OCI-LY7 (cell line): ENCODE measurements around the gene NCKAP5L. TPM values are rescaled to one million over a fixed set of nuclear protein-coding genes. Genes with fewer than 3 reads are reported as not detected.
A peak's percentile ranks its signal among the peaks of the same experiment; 100 is the strongest.
"Not testable (repeated sequence)": the region's sequence is repeated elsewhere in the genome, so short reads cannot be mapped to it uniquely, and the experiment has no call there.

Experiments
- BruUV-seq: library from RNA; stranded (reverse); fragments of 400-500 nt; replicated peaks from 2 replicates; lab custom pipeline; 2021; lab: Mats Ljungman, UMichigan
- CTCF ChIA-PET: fragments of 300-600 bp; sonication (Branson Sonifier 250); formaldehyde crosslinking; loops from one replicate; lab custom pipeline; 2022; ENCODE audit warnings: antibody characterized with exemption; ENCODE audit not compliant: unreplicated experiment; lab: Charles Lee
- POLR2A ChIA-PET: fragments of 300-600 bp; sonication (Branson Sonifier 250); formaldehyde crosslinking; loops from one replicate; lab custom pipeline; 2022; ENCODE audit warnings: antibody characterized with exemption; lab: Charles Lee
- DNase-seq: peaks from one replicate; pipeline ENCODE4 v3.0.0-alpha.2; 2015; ENCODE audit warnings: low spot score
- H2AFZ ChIP-seq: fragments of 200-600 bp; sonication (generic), shearing (Covaris generic); 2 replicates; pipeline ENCODE4 v1.6.1; 2014; ENCODE audit warnings: mild to moderate bottlenecking, antibody characterized with exemption, low read length, moderate library complexity
- H3K27ac ChIP-seq: fragments of 200-600 bp; sonication (generic); 2 replicates; pipeline ENCODE4 v1.5.1; 2014; ENCODE audit warnings: mixed run types, low read depth, mild to moderate bottlenecking, moderate library complexity, low read length, inconsistent platforms; ENCODE audit not compliant: poor library complexity, severe bottlenecking
- H3K36me3 ChIP-seq: fragments of 200-600 bp; sonication (generic); 2 replicates; pipeline ENCODE4 v1.6.1; 2014; ENCODE audit warnings: mild to moderate bottlenecking, antibody characterized with exemption, low read length, moderate library complexity, mixed read lengths; ENCODE audit not compliant: insufficient read depth
- H3K4me1 ChIP-seq: fragments of 200-600 bp; sonication (generic); 2 replicates; pipeline ENCODE4 v1.5.1; 2014; ENCODE audit warnings: mild to moderate bottlenecking, low read length; ENCODE audit not compliant: insufficient read depth, poor library complexity, severe bottlenecking
- H3K4me2 ChIP-seq: fragments of 200-600 bp; sonication (generic); 2 replicates; pipeline ENCODE4 v1.6.1; 2014; ENCODE audit warnings: mild to moderate bottlenecking, low read length
- H3K4me3 ChIP-seq: fragments of 200-600 bp; sonication (generic); 2 replicates; pipeline ENCODE4 v1.5.1; 2014; ENCODE audit warnings: mild to moderate bottlenecking, low read depth, low read length; ENCODE audit not compliant: poor library complexity, severe bottlenecking
- H3K79me2 ChIP-seq: fragments of 200-600 bp; sonication (generic); 2 replicates; pipeline ENCODE4 v1.6.1; 2016; ENCODE audit warnings: low read depth, mild to moderate bottlenecking, low read length, moderate library complexity, mixed read lengths; ENCODE audit not compliant: insufficient read depth
- H3K9me2 ChIP-seq: fragments of 200-600 bp; sonication (generic); 2 replicates; pipeline ENCODE4 v1.6.1; 2016; ENCODE audit warnings: mild to moderate bottlenecking, low read length, mixed read lengths; ENCODE audit not compliant: insufficient read depth
- H3K9me3 ChIP-seq: fragments of 200-600 bp; sonication (generic); 2 replicates; pipeline ENCODE4 v1.6.1; 2014; ENCODE audit warnings: mild to moderate bottlenecking, mixed run types, low read length, mixed read lengths
- H4K20me1 ChIP-seq: fragments of 200-600 bp; sonication (generic); 2 replicates; pipeline ENCODE4 v1.6.1; 2014; ENCODE audit warnings: mild to moderate bottlenecking, antibody characterized with exemption, low read length, moderate library complexity, mixed read lengths; ENCODE audit not compliant: insufficient read depth
- CTCF ChIP-seq: fragments of 200-600 bp; sonication (generic); conservative IDR thresholded peaks from 2 replicates; pipeline ENCODE4 v1.5.1; 2014; ENCODE audit warnings: mild to moderate bottlenecking, antibody characterized with exemption, low read length, moderate library complexity, mixed read lengths
- EZH2phosphoT487 ChIP-seq: fragments of 200-600 bp; sonication (generic); IDR thresholded peaks from 2 replicates; pipeline ENCODE4 v1.6.1; 2018; ENCODE audit warnings: low read depth, borderline replicate concordance, mild to moderate bottlenecking, mixed run types, antibody characterized with exemption, low read length, moderate library complexity, mixed read lengths
- intact Hi-C: fragments of 100-400 bp; cut with micrococcal nuclease; formaldehyde crosslinking; loops from one replicate; pipeline ENCODE4 v1.10.0; 2022; ENCODE audit not compliant: unreplicated experiment
- total RNA-seq, 2 experiments: library from RNA; depleted of rRNA in 1 of 2; stranded (reverse); fragments of >200 nt in 1 of 2; shearing (Covaris generic) in 1 of 2; gene quantifications; 2 replicates each; pipeline ENCODE4 v1.2.3, GENCODE V29; 2014 to 2022

The NCKAP5L gene
- total RNA-seq, 2 experiments from 2014 or later = 4.6 to 12.2 TPM

- Histone ChIP-seq H2AFZ (no peak overlapping the region; the same call in 1 of the 2 replicates), H3K36me3 (no peaks in the 10 kb centered on the region), H3K4me1 (peaks cover 8% of the 10 kb centered on the region), H3K9me3 (no peaks in the 10 kb centered on the region), H3K9me2 (no peaks in the 10 kb centered on the region), H3K4me2 (no peak overlapping the region), H3K79me2 (no peaks in the 10 kb centered on the region), H4K20me1 (no peaks in the 10 kb centered on the region), H3K27ac (no peak overlapping the region), H3K4me3 (no peak overlapping the region)
- no peak for DNase-seq
- POLR2A ChIA-PET = interaction anchor here (1.1 to 1.5 kb wide), 2 partner anchors 36 to 61 kb away, joined by 3 to 4 read pairs; partner anchors contain the start of gene TMBIM6
- CTCF ChIA-PET = interaction anchor here (0.6 to 1.8 kb wide), 7 partner anchors 34 to 141 kb away, joined by 3 to 10 read pairs (median 4); partner anchors contain the start of genes NCKAP5L and TMBIM6
- BruUV-seq = no TSS peak
- intact Hi-C loops = loop anchor here (2.0 to 5.0 kb wide), 4 partner anchors 37 to 280 kb away; partner anchors contain the start of genes ASIC1 and TMBIM6
- TF ChIP-seq EZH2phosphoT487 (no peak), CTCF (no peak)
Measured at GRCh38 chr12:49777341-49777740, 50.9 kb downstream of the NCKAP5L start.

- no peaks in the 10 kb centered on the region for H3K9me2 ChIP-seq
- peaks cover 8% of the 10 kb centered on the region for H3K4me1 ChIP-seq
- TF ChIP-seq EZH2phosphoT487 (no peak), CTCF (no peak)
- peak overlapping the region; percentile 34; the same call in 1 of the 2 replicates for H2AFZ ChIP-seq
- DNase-seq = peak; percentile 37
- CTCF ChIA-PET = interaction anchor here (0.6 to 1.8 kb wide), 3 partner anchors 34 to 69 kb away, joined by 3 to 8 read pairs (median 3); no protein-coding TSS in a partner anchor
- no peak overlapping the region for H3K4me3 ChIP-seq
- H3K9me3 ChIP-seq = no peaks in the 10 kb centered on the region
- POLR2A ChIA-PET = interaction anchor here (1.1 to 1.5 kb wide), 2 partner anchors 36 to 62 kb away, joined by 3 to 4 read pairs; partner anchors contain the start of gene TMBIM6
- H3K4me2 ChIP-seq = no peak overlapping the region
- H3K27ac ChIP-seq = no peak overlapping the region
- BruUV-seq = no TSS peak
- no peaks in the 10 kb centered on the region for H4K20me1 ChIP-seq
- intact Hi-C loops = loop anchor here (1.0 to 5.0 kb wide), 6 partner anchors 36 to 280 kb away; partner anchors contain the start of genes ASIC1 and TMBIM6
- no peaks in the 10 kb centered on the region for H3K79me2 ChIP-seq
- H3K36me3 ChIP-seq = no peaks in the 10 kb centered on the region
Measured at GRCh38 chr12:49776858-49777257, 51.4 kb downstream of the NCKAP5L start.

GRCh38 chr12:49776413-49776812 lies 51.8 kb downstream of the NCKAP5L start:
- Histone ChIP-seq H3K27ac (no peak overlapping the region), H3K36me3 (no peaks in the 10 kb centered on the region), H3K4me2 (no peak overlapping the region), H2AFZ (peak overlapping the region; percentile 34; the same call in 1 of the 2 replicates), H3K9me2 (no peaks in the 10 kb centered on the region), H4K20me1 (no peaks in the 10 kb centered on the region), H3K4me1 (peaks cover 8% of the 10 kb centered on the region), H3K79me2 (no peaks in the 10 kb centered on the region), H3K4me3 (no peak overlapping the region), H3K9me3 (no peaks in the 10 kb centered on the region)
- TF ChIP-seq EZH2phosphoT487 (no peak), CTCF (peak; percentile 92)
- intact Hi-C loops = loop anchor here (1.0 to 5.0 kb wide), 6 partner anchors 36 to 281 kb away; partner anchors contain the start of genes ASIC1 and TMBIM6
- CTCF ChIA-PET = interaction anchor here (0.6 to 1.8 kb wide), 3 partner anchors 35 to 70 kb away, joined by 3 to 8 read pairs (median 3); no protein-coding TSS in a partner anchor
- POLR2A ChIA-PET = interaction anchor here (1.1 kb wide), 1 partner anchor 35 kb away, joined by 4 read pairs; the partner anchor contains the start of gene TMBIM6
- BruUV-seq = no TSS peak
- peak; percentile 87 for DNase-seq

- H3K4me1 ChIP-seq, H3K9me2 ChIP-seq, H3K4me2 ChIP-seq, CTCF ChIA-PET, H3K79me2 ChIP-seq, H3K27ac ChIP-seq, BruUV-seq, DNase-seq, H3K36me3 ChIP-seq, H3K4me3 ChIP-seq, H2AFZ ChIP-seq, intact Hi-C loops, H4K20me1 ChIP-seq, H3K9me3 ChIP-seq: not testable (repeated sequence)
- POLR2A ChIA-PET = interaction anchor here (1.2 kb wide), 1 partner anchor 25 kb away, joined by 3 read pairs; no protein-coding TSS in a partner anchor
Measured at GRCh38 chr12:49773102-49773501, 55.1 kb downstream of the NCKAP5L start.
